SK-N-SH treated with all-trans-retinoic acid at 6 μM for 48 hours (cell line): ENCODE results near the gene PLAAT4.
"Not testable (repeated sequence)": the region's sequence is repeated elsewhere in the genome, so short reads cannot be mapped to it uniquely, and the experiment has no call there.

Experiments used
- ATAC-seq: fragments of 200-7000 bp; cut with Tn5 transposase; 3 replicates; pipeline ENCODE4 v1.9.1; 2020; ENCODE audit warnings: mild to moderate bottlenecking, moderate library complexity
- BACH2 ChIP-seq: fragments of 250-450 bp; sonication (Bioruptor Pico); IDR thresholded peaks from 2 replicates; pipeline ENCODE4 v1.9.0; 2021; ENCODE audit warnings: mild to moderate bottlenecking, borderline replicate concordance
- CREB5 ChIP-seq: fragments of 250-450 bp; sonication (Bioruptor Pico); IDR thresholded peaks from 2 replicates; pipeline ENCODE4 v1.5.1; 2020; ENCODE audit warnings: low read depth, mild to moderate bottlenecking, moderate library complexity
- CSDC2 ChIP-seq: fragments of 250-450 bp; sonication (Bioruptor Pico); IDR thresholded peaks from 2 replicates; pipeline ENCODE4 v1.5.0; 2020; ENCODE audit warnings: mild to moderate bottlenecking, moderate library complexity
- ESRRG ChIP-seq: fragments of 250-450 bp; sonication (Bioruptor Pico); IDR thresholded peaks from 2 replicates; pipeline ENCODE4 v1.6.1; 2021; ENCODE audit warnings: mild to moderate bottlenecking
- GLIS3 ChIP-seq: fragments of 250-450 bp; sonication (Bioruptor Pico); IDR thresholded peaks from 2 replicates; pipeline ENCODE4 v1.5.0; 2020; ENCODE audit warnings: mild to moderate bottlenecking, moderate library complexity
- ISL1 ChIP-seq: fragments of 250-450 bp; sonication (Bioruptor Pico); IDR thresholded peaks from 2 replicates; pipeline ENCODE4 v2.1.2; 2022; ENCODE audit warnings: mild to moderate bottlenecking, moderate library complexity
- OSR1 ChIP-seq: fragments of 250-450 bp; sonication (Bioruptor Pico); IDR thresholded peaks from 2 replicates; pipeline ENCODE4 v1.8.0; 2022; ENCODE audit warnings: moderate library complexity, mild to moderate bottlenecking, inconsistent platforms
- PATZ1 ChIP-seq: fragments of 250-450 bp; sonication (Bioruptor Pico); IDR thresholded peaks from 2 replicates; pipeline ENCODE4 v1.8.0; 2020; ENCODE audit warnings: mild to moderate bottlenecking, moderate library complexity, borderline replicate concordance
- POU6F1 ChIP-seq: fragments of 250-450 bp; sonication (Bioruptor Pico); IDR thresholded peaks from 2 replicates; pipeline ENCODE4 v1.8.0; 2021; ENCODE audit warnings: low read depth, mild to moderate bottlenecking, moderate library complexity, borderline replicate concordance
- PPARA ChIP-seq: fragments of 250-450 bp; sonication (Bioruptor Pico); IDR thresholded peaks from 2 replicates; pipeline ENCODE4 v1.5.0; 2020; ENCODE audit warnings: mild to moderate bottlenecking, borderline replicate concordance
- SNAI2 ChIP-seq: fragments of 250-450 bp; sonication (Bioruptor Pico); IDR thresholded peaks from 2 replicates; pipeline ENCODE4 v1.5.0; 2020; ENCODE audit warnings: mild to moderate bottlenecking, moderate library complexity
- TCF4 ChIP-seq: fragments of 250-450 bp; sonication (Bioruptor Pico); IDR thresholded peaks from 2 replicates; pipeline ENCODE4 v1.8.0; 2021; ENCODE audit warnings: mild to moderate bottlenecking, moderate library complexity, borderline replicate concordance
- TOX ChIP-seq: fragments of 250-450 bp; sonication (Bioruptor Pico); IDR thresholded peaks from 2 replicates; pipeline ENCODE4 v1.8.0; 2021; ENCODE audit warnings: mild to moderate bottlenecking, moderate library complexity, borderline replicate concordance
- ZFP3 ChIP-seq: fragments of 250-450 bp; sonication (Bioruptor Pico); IDR thresholded peaks from 2 replicates; pipeline ENCODE4 v1.5.0; 2020; ENCODE audit warnings: mild to moderate bottlenecking, moderate library complexity
- ZFP30 ChIP-seq: fragments of 450-650 bp; formaldehyde crosslinking; IDR thresholded peaks from 2 replicates; pipeline ENCODE4 v1.5.0; 2022; ENCODE audit warnings: mild to moderate bottlenecking, moderate library complexity
- ZNF565 ChIP-seq: fragments of 450-650 bp; formaldehyde crosslinking; conservative IDR thresholded peaks from 2 replicates; pipeline ENCODE4 v1.5.0; 2020; ENCODE audit warnings: low read depth, mild to moderate bottlenecking, moderate library complexity
- ZNF70 ChIP-seq: fragments of 450-650 bp; formaldehyde crosslinking; IDR thresholded peaks from 2 replicates; pipeline ENCODE4 v1.5.0; 2020; ENCODE audit warnings: mild to moderate bottlenecking, moderate library complexity
- ZNF8 ChIP-seq: fragments of 450-650 bp; formaldehyde crosslinking; IDR thresholded peaks from 2 replicates; pipeline ENCODE4 v1.5.0; 2020; ENCODE audit warnings: mild to moderate bottlenecking, moderate library complexity
- TF ChIP-seq, protein P1 (sequence below): fragments of 250-450 bp; sonication (Bioruptor Pico); IDR thresholded peaks from 2 replicates; pipeline ENCODE4 v1.5.1; 2021; ENCODE audit warnings: mild to moderate bottlenecking, moderate library complexity
- TF ChIP-seq, protein P2 (sequence below): fragments of 250-450 bp; sonication (Bioruptor Pico); IDR thresholded peaks from 2 replicates; pipeline ENCODE4 v1.5.0; 2020; ENCODE audit warnings: mild to moderate bottlenecking, moderate library complexity

Gene PLAAT4

GRCh38 chr11:63521896-63522295 is 14.7 kb upstream of the PLAAT4 start:
- ATAC-seq, result no peak
- TF ChIP-seq CSDC2 (CRISPR knock-in tag), result no peak
- no peak for TF ChIP-seq ZNF565 (CRISPR knock-in tag)
- TF ChIP-seq ZFP3 (CRISPR knock-in tag), result no peak
- no peak for TF ChIP-seq TOX (CRISPR knock-in tag)
- TF ChIP-seq BACH2, result no peak
- TF ChIP-seq GLIS3 (CRISPR knock-in tag), result no peak
- TF ChIP-seq, protein P1, sequence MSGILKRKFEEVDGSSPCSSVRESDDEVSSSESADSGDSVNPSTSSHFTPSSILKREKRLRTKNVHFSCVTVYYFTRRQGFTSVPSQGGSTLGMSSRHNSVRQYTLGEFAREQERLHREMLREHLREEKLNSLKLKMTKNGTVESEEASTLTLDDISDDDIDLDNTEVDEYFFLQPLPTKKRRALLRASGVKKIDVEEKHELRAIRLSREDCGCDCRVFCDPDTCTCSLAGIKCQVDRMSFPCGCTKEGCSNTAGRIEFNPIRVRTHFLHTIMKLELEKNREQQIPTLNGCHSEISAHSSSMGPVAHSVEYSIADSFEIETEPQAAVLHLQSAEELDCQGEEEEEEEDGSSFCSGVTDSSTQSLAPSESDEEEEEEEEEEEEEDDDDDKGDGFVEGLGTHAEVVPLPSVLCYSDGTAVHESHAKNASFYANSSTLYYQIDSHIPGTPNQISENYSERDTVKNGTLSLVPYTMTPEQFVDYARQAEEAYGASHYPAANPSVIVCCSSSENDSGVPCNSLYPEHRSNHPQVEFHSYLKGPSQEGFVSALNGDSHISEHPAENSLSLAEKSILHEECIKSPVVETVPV (CRISPR knock-in tag), result no peak
- TF ChIP-seq PATZ1, result no peak
- TF ChIP-seq ISL1 (CRISPR knock-in tag), result no peak
- TF ChIP-seq ZNF8 (CRISPR knock-in tag), result no peak
- no peak for TF ChIP-seq ESRRG (CRISPR knock-in tag)
- TF ChIP-seq, protein P2, sequence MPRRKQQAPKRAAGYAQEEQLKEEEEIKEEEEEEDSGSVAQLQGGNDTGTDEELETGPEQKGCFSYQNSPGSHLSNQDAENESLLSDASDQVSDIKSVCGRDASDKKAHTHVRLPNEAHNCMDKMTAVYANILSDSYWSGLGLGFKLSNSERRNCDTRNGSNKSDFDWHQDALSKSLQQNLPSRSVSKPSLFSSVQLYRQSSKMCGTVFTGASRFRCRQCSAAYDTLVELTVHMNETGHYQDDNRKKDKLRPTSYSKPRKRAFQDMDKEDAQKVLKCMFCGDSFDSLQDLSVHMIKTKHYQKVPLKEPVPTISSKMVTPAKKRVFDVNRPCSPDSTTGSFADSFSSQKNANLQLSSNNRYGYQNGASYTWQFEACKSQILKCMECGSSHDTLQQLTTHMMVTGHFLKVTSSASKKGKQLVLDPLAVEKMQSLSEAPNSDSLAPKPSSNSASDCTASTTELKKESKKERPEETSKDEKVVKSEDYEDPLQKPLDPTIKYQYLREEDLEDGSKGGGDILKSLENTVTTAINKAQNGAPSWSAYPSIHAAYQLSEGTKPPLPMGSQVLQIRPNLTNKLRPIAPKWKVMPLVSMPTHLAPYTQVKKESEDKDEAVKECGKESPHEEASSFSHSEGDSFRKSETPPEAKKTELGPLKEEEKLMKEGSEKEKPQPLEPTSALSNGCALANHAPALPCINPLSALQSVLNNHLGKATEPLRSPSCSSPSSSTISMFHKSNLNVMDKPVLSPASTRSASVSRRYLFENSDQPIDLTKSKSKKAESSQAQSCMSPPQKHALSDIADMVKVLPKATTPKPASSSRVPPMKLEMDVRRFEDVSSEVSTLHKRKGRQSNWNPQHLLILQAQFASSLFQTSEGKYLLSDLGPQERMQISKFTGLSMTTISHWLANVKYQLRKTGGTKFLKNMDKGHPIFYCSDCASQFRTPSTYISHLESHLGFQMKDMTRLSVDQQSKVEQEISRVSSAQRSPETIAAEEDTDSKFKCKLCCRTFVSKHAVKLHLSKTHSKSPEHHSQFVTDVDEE, result no peak
- TF ChIP-seq ZNF70 (CRISPR knock-in tag), result no peak
- no peak for TF ChIP-seq ZFP30 (CRISPR knock-in tag)
- no peak for TF ChIP-seq OSR1
- TF ChIP-seq, all 23 proteins: peak for 0

DNA sequence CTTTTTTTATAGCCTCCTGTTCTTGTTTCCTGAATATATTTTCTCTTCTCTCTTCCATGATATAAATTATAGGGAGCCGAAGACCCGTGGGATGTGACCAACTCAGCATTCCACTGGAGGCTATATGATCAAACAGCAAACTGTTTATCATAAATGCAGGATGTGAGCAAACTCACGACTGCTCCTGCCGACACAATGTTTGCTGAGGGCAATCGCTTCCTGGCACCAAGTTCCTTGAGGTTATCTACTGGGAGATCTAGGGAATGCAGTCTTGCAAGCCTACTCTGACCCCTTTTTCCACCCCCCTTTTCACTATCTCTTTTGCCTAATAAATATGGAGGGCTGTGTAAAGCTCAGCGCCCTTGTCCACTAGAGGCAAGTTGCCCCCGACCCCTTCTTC is 13.5 kb upstream of the PLAAT4 start:
- TF ChIP-seq PATZ1 (no peak), ZFP3 (CRISPR knock-in tag) (no peak), ESRRG (CRISPR knock-in tag) (no peak), SNAI2 (no peak), POU6F1 (CRISPR knock-in tag) (no peak), ZNF70 (CRISPR knock-in tag) (no peak), ISL1 (CRISPR knock-in tag) (no peak), OSR1 (no peak), ZNF8 (CRISPR knock-in tag) (no peak), CREB5 (CRISPR knock-in tag) (no peak), TCF4 (no peak), TOX (CRISPR knock-in tag) (no peak), ZFP30 (CRISPR knock-in tag) (no peak)
- ATAC-seq, result no peak

- no peak for ATAC-seq
- TF ChIP-seq PPARA (CRISPR knock-in tag) (no peak), CSDC2 (CRISPR knock-in tag) (no peak)
These were observed 8.9 kb upstream of the PLAAT4 start for GRCh38 chr11:63527667-63528066.

GRCh38 chr11:63528156-63528555 is 8.5 kb upstream of the PLAAT4 start:
- ATAC-seq, result not testable (repeated sequence)

- not testable (repeated sequence) for ATAC-seq
These were observed 7.8 kb upstream of the PLAAT4 start for GRCh38 chr11:63528729-63529278.

DNA sequence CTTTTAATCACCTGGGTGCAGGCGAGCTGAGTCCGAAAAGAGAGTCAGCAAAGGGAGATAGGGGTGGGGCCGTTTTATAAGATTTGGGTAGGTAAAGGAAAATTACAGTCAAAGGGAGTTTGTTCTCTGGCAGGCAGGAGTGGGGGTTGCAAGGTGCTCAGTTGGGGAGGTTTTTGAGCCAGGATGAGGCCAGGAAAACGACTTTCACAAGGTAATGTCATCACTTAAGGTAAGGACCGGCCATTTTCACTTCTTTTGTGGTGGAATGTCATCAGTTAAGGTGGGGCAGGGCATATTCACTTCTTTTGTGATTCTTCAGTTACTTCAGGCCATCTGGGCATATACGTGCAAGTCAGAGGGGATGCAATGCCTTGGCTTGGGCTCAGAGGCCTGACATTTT is 7.2 kb upstream of the PLAAT4 start:
- not testable (repeated sequence) for ATAC-seq
